NT2/D1 (cell line): ENCODE results near the gene ANTXR1.

Experiments
- YY1 ChIP-seq: IDR thresholded peaks from 2 replicates; pipeline ENCODE4 v1.6.1; 2011; ENCODE audit not compliant: insufficient read length, insufficient read depth
- ZNF274 ChIP-seq: IDR thresholded peaks from 2 replicates; pipeline ENCODE4 v1.6.1; 2011; ENCODE audit warnings: mild to moderate bottlenecking, low read depth, low read length

GRCh38 chr2:69062307-69062962 lies 49.5 kb downstream of the ANTXR1 start:
- TF ChIP-seq YY1: no peak
- no peak for TF ChIP-seq ZNF274
